ENCODE data around the gene ICAM5.
"Not testable (repeated sequence)": the region's sequence is repeated elsewhere in the genome, so short reads cannot be mapped to it uniquely, and the experiment has no call there.

Gene ICAM5

GRCh38 chr19:10270180-10270615, 19.6 kb upstream of the ICAM5 start:
- DNase-seq, result peak; percentile 67 to 69

- DNase-seq, result peak; percentile 67 to 69
These were observed 18.9 kb upstream of the ICAM5 start, which contains the start of gene ICAM1 for GRCh38 chr19:10270616-10271394. Gene ICAM1, plus strand, starts transcription at chr19:10271120. Its CDS starts 40 bp downstream, at chr19:10271160.

GRCh38 chr19:10271543-10272086, 18.1 kb upstream of the ICAM5 start:
- no peak for DNase-seq

GRCh38 chr19:10274589-10274988, 15.2 kb upstream of the ICAM5 start:
- DNase-seq, result no peak

GRCh38 chr19:10277795-10278589, 11.8 kb upstream of the ICAM5 start:
- no peak for DNase-seq

GRCh38 chr19:10278935-10279334, 10.8 kb upstream of the ICAM5 start:
- DNase-seq, result no peak

- no peak for DNase-seq
These were observed 9.9 kb upstream of the ICAM5 start for GRCh38 chr19:10279737-10280442.

- DNase-seq, result not testable (repeated sequence)
These were observed 7.7 kb upstream of the ICAM5 start for GRCh38 chr19:10282043-10282442.

- no peak for DNase-seq
These were observed 6.3 kb upstream of the ICAM5 start for GRCh38 chr19:10283301-10284064.

GRCh38 chr19:10284065-10284959, 5.4 kb upstream of the ICAM5 start:
- no peak for DNase-seq

- DNase-seq, result no peak
These were observed 4.8 kb upstream of the ICAM5 start for GRCh38 chr19:10284960-10285278.

- DNase-seq, result no peak
These were observed 4.4 kb upstream of the ICAM5 start for GRCh38 chr19:10285393-10285792.

GRCh38 chr19:10286803-10287737, 2.7 kb upstream of the ICAM5 start, which contains the start of gene ICAM4:
Gene ICAM4, plus strand, starts transcription at chr19:10286955. Its CDS starts 58 bp downstream, at chr19:10287013.
- no peak for DNase-seq

- peak in 1 of 2 donors; percentile 41 for DNase-seq
These were observed 1.0 kb upstream of the ICAM5 start for GRCh38 chr19:10288662-10289166.

GRCh38 chr19:10289167-10289835, 451 bp upstream of the ICAM5 start:
- peak; percentile 60 to 61 for DNase-seq

GRCh38 chr19:10290357-10290875, 664 bp downstream of the ICAM5 start:
- no peak for DNase-seq

GRCh38 chr19:10290876-10291553, 1.3 kb downstream of the ICAM5 start:
- peak; percentile 39 to 45 for DNase-seq

- DNase-seq, result no peak
These were observed 1.9 kb downstream of the ICAM5 start for GRCh38 chr19:10291554-10292205.

Measured in stimulated activated CD4-positive, alpha-beta T cell treated with anti-CD3 and anti-CD28 coated beads, Interleukin-2, amount 100 ng/mL, for 48 hours (primary cell).